Coronary artery (tissue), 2 donors: Measurements from ENCODE around the gene BRAF.
"Not testable (repeated sequence)": the region's sequence is repeated elsewhere in the genome, so short reads cannot be mapped to it uniquely, and the experiment has no call there.

ENCODE experiments used
- DNase-seq: peaks from one replicate; pipeline ENCODE4 v3.0.0-alpha.2; 2017; ENCODE audit warnings: low spot score
- H3K27ac ChIP-seq, 2 donors: fragments of 200-600 bp; sonication (generic); one replicate each; pipeline ENCODE4 v1.5.1; 2016 to 2019
- H3K4me3 ChIP-seq: fragments of 200-600 bp; sonication (generic); 2 replicates; pipeline ENCODE4 v1.5.1; 2016; ENCODE audit warnings: mild to moderate bottlenecking, moderate library complexity
- TF ChIP-seq, protein P1 (sequence below): fragments of 200-600 bp; sonication (generic); IDR thresholded peaks from one replicate; pipeline ENCODE4 v1.5.1; 2019; ENCODE audit warnings: antibody characterized with exemption

Gene BRAF

DNA sequence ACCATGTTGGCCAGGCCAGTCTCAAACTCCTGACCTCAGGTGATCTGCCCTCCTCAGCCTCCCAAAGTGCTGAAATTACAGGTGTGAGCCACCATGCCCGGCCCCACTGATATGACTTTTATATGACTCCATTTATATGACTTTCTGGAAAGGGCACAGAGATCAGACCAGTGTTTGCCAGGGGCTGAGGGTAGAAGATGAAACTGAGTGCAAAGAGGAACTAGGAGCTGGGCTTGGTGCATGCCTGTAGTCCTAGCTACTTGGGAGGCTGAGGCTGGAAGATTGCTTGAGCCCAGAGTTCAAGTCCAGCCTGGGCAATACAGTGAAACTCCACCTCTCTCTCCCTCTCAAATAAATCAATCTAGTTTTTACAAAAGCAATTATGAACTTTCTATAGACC is 7.5 kb downstream of the BRAF start:
- TF ChIP-seq, protein P1, sequence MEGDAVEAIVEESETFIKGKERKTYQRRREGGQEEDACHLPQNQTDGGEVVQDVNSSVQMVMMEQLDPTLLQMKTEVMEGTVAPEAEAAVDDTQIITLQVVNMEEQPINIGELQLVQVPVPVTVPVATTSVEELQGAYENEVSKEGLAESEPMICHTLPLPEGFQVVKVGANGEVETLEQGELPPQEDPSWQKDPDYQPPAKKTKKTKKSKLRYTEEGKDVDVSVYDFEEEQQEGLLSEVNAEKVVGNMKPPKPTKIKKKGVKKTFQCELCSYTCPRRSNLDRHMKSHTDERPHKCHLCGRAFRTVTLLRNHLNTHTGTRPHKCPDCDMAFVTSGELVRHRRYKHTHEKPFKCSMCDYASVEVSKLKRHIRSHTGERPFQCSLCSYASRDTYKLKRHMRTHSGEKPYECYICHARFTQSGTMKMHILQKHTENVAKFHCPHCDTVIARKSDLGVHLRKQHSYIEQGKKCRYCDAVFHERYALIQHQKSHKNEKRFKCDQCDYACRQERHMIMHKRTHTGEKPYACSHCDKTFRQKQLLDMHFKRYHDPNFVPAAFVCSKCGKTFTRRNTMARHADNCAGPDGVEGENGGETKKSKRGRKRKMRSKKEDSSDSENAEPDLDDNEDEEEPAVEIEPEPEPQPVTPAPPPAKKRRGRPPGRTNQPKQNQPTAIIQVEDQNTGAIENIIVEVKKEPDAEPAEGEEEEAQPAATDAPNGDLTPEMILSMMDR: no peak
- no peak overlapping the region for H3K4me3 ChIP-seq
- no peak overlapping the region for H3K27ac ChIP-seq
- DNase-seq: no peak

DNA sequence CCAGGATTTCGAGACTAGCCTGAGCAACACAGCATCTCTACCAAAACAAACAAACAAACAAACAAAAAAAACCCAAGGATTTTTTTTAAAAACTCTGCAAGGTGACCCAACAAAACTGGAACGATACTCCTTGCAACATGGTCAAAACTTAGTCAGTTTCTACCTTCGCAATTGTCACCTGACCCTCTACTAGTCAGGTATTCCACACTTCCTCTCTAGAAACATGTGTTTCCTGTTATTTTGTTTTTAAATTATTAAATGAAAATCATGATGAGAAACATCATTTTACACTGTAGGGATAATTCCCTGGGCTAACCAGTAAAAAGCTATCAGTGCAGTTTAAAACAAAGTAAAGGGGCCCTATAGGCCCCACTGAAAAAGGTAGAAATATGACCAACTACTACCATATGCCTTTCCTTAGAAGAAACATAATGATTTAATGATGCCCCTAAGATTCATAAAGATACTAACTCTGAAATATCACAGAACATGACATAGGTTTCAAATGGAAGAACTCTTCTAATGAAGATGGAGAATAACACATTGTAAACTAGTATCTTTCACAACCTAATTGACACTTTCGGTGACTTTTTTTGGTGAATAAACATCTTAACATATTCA is 8.7 kb downstream of the BRAF start:
- TF ChIP-seq, protein P1: no peak
- Histone ChIP-seq H3K27ac (no peak overlapping the region), H3K4me3 (no peak overlapping the region)
- DNase-seq: no peak

DNA sequence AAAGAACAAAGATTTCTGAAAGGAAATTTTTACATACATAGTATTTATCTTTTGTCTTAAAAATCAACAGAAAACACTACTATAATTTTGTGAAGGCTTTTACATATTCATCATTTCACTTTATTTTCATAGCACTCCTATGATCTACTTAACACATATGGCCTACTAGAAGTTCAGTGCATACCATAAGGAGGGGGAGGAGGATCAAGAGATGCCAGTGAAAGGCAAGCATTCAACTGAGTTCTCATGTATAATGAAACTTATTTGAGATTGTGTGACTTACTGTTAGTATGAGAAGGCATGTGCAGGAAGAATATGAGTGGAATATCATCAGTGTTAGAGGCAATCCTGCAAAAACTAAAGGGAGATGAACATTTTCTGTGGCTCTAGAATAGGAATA is 10.6 kb downstream of the BRAF start:
- Histone ChIP-seq H3K4me3 (no peak overlapping the region), H3K27ac (no peak overlapping the region)
- TF ChIP-seq, protein P1: no peak
- no peak for DNase-seq

DNA sequence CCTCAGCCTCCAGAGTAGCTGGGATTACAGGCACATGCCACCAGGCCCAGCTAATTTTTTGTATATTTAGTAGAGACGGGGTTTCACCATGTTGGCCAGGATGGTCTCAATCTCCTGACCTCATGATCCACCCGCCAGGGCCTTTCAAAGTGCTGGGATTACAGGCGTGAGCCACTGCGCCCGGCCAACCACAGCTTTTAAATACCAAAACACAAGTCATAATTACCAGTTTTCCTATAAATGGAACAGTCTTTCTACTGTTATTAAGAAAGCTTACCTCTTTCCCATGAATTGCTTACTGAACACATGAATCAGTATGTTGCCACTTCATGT is 11.2 kb downstream of the BRAF start:
- H3K27ac ChIP-seq, DNase-seq: not testable (repeated sequence)

DNA sequence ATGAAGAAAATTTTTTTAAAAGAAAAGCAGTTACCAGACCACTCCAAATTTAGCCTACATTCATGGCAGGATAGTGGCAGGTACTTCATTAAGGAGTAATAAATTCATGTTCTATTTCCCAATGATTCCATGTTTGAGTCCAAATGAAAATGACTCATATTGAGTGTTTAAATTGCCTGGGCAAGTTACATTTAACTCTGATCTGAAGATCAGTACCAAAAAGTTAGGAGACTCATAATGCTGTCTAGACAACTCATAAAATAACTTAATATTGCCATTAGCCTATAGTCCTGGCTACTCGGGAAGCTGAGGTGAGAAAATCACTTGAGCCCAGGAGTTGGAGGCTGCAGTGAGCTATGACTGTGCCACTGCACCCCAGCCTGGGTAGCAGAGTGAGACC is 13.0 kb downstream of the BRAF start:
- Histone ChIP-seq H3K4me3 (no peak overlapping the region), H3K27ac (no peak overlapping the region)
- DNase-seq: no peak
- TF ChIP-seq, protein P1: no peak

More for the DNA sequence above, 11.2 kb downstream of the BRAF start:
- H3K4me3 ChIP-seq: not testable (repeated sequence)

DNA sequence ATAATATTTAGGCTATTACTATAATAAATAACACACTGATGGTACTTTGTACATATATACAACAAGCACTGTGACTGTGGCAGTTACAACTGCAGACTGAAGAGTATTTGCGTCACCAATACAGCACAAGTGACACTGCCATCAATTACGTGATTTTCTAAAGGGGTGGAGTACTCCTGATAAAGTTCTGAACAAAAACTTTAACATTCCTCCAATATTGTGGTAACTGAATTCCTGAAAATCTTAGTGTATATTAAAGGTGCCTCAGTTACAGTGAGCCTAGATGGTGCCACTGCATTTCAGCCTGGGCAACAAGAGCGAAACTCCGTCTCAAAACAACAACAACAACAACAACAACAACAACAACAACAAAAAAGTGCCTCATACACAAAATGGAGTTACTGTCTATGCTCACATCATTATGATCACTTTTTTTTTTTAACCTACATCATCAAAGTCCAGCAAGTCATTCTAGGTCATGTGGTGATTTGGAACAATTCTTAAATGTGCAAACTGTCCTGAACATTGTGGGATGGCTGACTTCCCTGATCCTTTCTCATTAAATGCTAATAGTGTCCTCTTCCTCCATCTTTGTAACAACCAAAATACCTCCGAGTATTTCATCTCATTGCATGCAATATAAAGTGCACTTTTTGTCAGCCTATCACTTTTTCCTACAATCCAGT is 15.1 kb downstream of the BRAF start:
- no peak for DNase-seq
- no peak overlapping the region for H3K27ac ChIP-seq

DNA sequence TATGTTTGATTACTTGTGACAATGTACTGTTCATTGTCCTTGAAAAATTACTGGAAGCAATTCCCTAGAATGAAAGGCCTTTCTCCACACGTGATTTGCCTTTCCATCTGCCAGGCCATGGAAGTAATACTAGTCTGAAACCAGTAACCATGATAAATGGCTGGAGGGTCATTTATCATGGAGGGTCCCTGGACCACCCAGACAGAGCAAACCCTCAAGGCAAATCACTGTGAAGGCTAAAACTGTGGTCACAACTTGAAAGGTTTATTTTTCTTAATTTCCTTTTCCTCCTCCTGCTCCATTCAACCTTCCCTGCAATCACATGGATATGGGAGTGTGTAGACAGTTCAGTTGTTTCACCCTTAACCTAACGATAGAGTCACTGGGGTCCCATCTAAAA is 16.4 kb downstream of the BRAF start:
- TF ChIP-seq, protein P1: no peak
- Histone ChIP-seq H3K27ac (no peak overlapping the region), H3K4me3 (no peak overlapping the region)
- no peak for DNase-seq

More for the DNA sequence above, 15.1 kb downstream of the BRAF start:
- no peak overlapping the region for H3K4me3 ChIP-seq
- TF ChIP-seq, protein P1: no peak
